Measurements from ENCODE around the gene GGA2. TPM values are rescaled to one million over a fixed set of nuclear protein-coding genes. Genes with fewer than 3 reads are reported as not detected.
"Not testable (repeated sequence)": the region's sequence is repeated elsewhere in the genome, so short reads cannot be mapped to it uniquely, and the experiment has no call there.

Gene GGA2
- total RNA-seq, 1 experiment from 2014 or later = 85.1 TPM

DNA sequence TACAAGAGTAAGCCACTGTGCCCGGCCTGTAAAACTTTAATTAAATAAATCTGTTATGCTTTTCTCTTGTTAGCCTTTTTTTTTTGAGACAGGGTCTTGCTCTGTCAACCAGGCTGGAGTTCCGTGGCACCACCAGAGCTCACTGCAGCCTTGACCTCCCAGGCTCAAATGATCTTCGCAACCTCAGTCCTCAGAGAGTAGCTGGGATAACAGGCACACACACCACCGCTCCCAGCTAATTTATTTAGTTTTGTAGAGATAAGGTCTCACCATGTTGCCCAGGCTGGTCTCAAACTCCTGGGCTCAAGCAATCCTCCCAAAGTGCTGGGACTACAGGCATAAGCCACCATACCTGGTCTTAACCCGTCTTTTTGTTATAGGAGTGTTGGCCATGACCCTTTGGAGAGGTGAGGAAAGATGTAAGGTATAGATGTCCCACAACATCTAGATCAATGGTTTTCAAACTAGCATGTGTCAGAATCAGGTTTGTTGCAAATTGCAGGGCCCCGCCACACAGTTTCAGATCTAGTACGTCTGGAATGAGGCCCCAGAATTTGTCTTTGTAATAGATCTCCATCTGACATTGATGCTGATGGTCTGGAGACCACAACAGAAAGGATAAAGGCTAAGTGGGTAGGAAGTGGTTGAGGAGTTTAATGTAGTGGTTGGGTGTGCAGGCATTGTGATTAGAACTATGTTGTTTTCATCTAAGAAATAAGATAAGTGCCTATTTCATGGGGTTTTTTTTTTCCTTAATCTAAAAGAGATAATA lies 4.3 kb upstream of the GGA2 start:
- H3F3A ChIP-seq (ENCODE audit: insufficient read depth, low read depth) = peaks cover 21% of the 10 kb centered on the region; the same call in 1 of the 2 replicates
- no peak overlapping the region for H2AFZ ChIP-seq
- ChIA-PET CTCF (no interaction called here), POLR2A (ENCODE audit: unreplicated experiment) (no interaction called here)
- H3K79me2 ChIP-seq (ENCODE audit: low read depth) = peaks cover 3% of the 10 kb centered on the region; the same call in 1 of the 2 replicates
- intact Hi-C loops (cut with micrococcal nuclease; ENCODE audit: unreplicated experiment) = no loop called here
- BruUV-seq (replicated peaks) = no TSS peak
- H3K9me3 ChIP-seq (ENCODE audit: insufficient read depth, low read depth) = no peaks in the 10 kb centered on the region
- H3K4me2 ChIP-seq = no peak overlapping the region
- H3K27me3 ChIP-seq (ENCODE audit: insufficient read depth, low read depth) = no peaks in the 10 kb centered on the region
- TF ChIP-seq, protein P1, sequence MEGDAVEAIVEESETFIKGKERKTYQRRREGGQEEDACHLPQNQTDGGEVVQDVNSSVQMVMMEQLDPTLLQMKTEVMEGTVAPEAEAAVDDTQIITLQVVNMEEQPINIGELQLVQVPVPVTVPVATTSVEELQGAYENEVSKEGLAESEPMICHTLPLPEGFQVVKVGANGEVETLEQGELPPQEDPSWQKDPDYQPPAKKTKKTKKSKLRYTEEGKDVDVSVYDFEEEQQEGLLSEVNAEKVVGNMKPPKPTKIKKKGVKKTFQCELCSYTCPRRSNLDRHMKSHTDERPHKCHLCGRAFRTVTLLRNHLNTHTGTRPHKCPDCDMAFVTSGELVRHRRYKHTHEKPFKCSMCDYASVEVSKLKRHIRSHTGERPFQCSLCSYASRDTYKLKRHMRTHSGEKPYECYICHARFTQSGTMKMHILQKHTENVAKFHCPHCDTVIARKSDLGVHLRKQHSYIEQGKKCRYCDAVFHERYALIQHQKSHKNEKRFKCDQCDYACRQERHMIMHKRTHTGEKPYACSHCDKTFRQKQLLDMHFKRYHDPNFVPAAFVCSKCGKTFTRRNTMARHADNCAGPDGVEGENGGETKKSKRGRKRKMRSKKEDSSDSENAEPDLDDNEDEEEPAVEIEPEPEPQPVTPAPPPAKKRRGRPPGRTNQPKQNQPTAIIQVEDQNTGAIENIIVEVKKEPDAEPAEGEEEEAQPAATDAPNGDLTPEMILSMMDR (conservative IDR thresholded peaks at IDR 0.05) = no peak
- TF ChIP-seq EZH2 (IDR thresholded peaks at IDR 0.05; ENCODE audit: low read depth) = no peak
- no peak overlapping the region for H3K27ac ChIP-seq
- no peak for DNase-seq
- H3K36me3 ChIP-seq (ENCODE audit: low read depth) = peaks cover 3% of the 10 kb centered on the region; the same call in 1 of the 2 replicates
- peaks cover 4% of the 10 kb centered on the region for H3K4me1 ChIP-seq (replicated peaks; ENCODE audit: insufficient read depth)
- no peaks in the 10 kb centered on the region for H4K20me1 ChIP-seq (ENCODE audit: insufficient read depth)
- H3K9me2 ChIP-seq (ENCODE audit: insufficient read depth) = no peaks in the 10 kb centered on the region
- H3K4me3 ChIP-seq = no peak overlapping the region

DNA sequence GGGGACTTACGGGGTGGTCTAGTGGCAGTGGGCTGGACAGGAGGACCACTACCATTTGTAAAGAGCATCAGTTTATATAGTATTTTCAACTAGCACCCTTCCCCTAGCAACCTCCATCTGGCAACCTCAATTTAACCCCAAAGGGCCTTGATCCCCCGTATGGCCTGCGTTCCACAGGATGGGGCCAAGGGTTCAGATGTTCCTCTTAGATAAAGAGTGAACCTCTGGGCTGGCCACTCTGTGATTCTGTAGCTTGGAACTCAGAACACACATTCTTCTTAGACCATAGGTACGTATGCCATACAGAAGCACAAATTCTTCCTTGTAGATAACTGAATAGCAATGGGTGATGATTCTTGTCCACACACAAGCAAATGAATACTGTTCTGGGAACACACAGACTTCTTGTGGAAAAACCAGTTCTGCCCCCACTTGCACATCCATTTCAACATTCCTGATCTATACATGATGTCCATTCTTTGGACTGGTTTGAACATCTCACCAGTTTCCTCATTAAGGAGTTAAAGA lies 1.9 kb upstream of the GGA2 start:
- H3K27ac ChIP-seq = no peak overlapping the region
- peaks cover 21% of the 10 kb centered on the region; the same call in 1 of the 2 replicates for H3F3A ChIP-seq (ENCODE audit: insufficient read depth, low read depth)
- H3K4me2 ChIP-seq = no peak overlapping the region
- ChIA-PET POLR2A (ENCODE audit: unreplicated experiment) (no interaction called here), CTCF (no interaction called here)
- H3K36me3 ChIP-seq (ENCODE audit: low read depth) = no peaks in the 10 kb centered on the region
- H3K4me3 ChIP-seq = no peak overlapping the region
- no peaks in the 10 kb centered on the region for H3K9me2 ChIP-seq (ENCODE audit: insufficient read depth)
- H4K20me1 ChIP-seq (ENCODE audit: insufficient read depth) = 0 out of 2 replicates have a peak, but pooled peaks cover 4% of the 10 kb centered on the region
- BruUV-seq (replicated peaks) = no TSS peak
- intact Hi-C loops (cut with micrococcal nuclease; ENCODE audit: unreplicated experiment) = no loop called here
- TF ChIP-seq, protein P1 (conservative IDR thresholded peaks at IDR 0.05) = no peak
- no peak for TF ChIP-seq EZH2 (IDR thresholded peaks at IDR 0.05; ENCODE audit: low read depth)
- no peaks in the 10 kb centered on the region for H3K9me3 ChIP-seq (ENCODE audit: insufficient read depth, low read depth)
- H2AFZ ChIP-seq = no peak overlapping the region
- H3K27me3 ChIP-seq (ENCODE audit: insufficient read depth, low read depth) = no peaks in the 10 kb centered on the region
- DNase-seq = no peak
- H3K4me1 ChIP-seq (replicated peaks; ENCODE audit: insufficient read depth) = peaks cover 15% of the 10 kb centered on the region
- peaks cover 24% of the 10 kb centered on the region for H3K79me2 ChIP-seq (ENCODE audit: low read depth)

DNA sequence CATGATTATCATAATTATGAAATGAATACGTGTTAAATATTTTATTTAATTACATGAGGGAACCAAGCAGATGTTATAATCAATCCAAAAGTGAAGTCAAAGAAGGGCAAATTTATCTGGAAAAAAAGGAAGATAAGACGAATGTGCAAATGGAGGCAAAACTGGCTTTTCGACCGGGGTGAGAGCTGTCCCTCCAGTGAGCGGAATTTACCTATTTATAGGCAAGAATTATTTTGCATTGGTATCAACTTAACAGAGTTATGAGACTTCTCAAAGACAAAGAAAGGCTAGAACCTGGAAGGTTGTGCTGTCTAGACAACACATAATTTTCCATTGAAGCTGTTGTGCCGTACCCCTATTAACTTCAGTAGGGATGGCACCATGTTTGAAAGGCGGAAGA lies 1.4 kb upstream of the GGA2 start:
- Histone ChIP-seq H3K27ac (no peak overlapping the region), H3K4me1 (replicated peaks; ENCODE audit: insufficient read depth) (peaks cover 15% of the 10 kb centered on the region), H3F3A (ENCODE audit: insufficient read depth, low read depth) (peaks cover 25% of the 10 kb centered on the region; the same call in 1 of the 2 replicates), H3K9me2 (ENCODE audit: insufficient read depth) (no peaks in the 10 kb centered on the region), H3K36me3 (ENCODE audit: low read depth) (no peaks in the 10 kb centered on the region), H2AFZ (no peak overlapping the region), H3K79me2 (ENCODE audit: low read depth) (peaks cover 29% of the 10 kb centered on the region), H4K20me1 (ENCODE audit: insufficient read depth) (peaks cover 8% of the 10 kb centered on the region), H3K9me3 (ENCODE audit: insufficient read depth, low read depth) (no peaks in the 10 kb centered on the region), H3K4me2 (no peak overlapping the region), H3K27me3 (ENCODE audit: insufficient read depth, low read depth) (no peaks in the 10 kb centered on the region), H3K4me3 (no peak overlapping the region)
- DNase-seq = no peak
- BruUV-seq (replicated peaks) = no TSS peak
- ChIA-PET POLR2A (ENCODE audit: unreplicated experiment) (no interaction called here), CTCF (no interaction called here)
- no peak for TF ChIP-seq EZH2 (IDR thresholded peaks at IDR 0.05; ENCODE audit: low read depth)
- TF ChIP-seq, protein P1 (conservative IDR thresholded peaks at IDR 0.05) = no peak
- intact Hi-C loops (cut with micrococcal nuclease; ENCODE audit: unreplicated experiment) = no loop called here

DNA sequence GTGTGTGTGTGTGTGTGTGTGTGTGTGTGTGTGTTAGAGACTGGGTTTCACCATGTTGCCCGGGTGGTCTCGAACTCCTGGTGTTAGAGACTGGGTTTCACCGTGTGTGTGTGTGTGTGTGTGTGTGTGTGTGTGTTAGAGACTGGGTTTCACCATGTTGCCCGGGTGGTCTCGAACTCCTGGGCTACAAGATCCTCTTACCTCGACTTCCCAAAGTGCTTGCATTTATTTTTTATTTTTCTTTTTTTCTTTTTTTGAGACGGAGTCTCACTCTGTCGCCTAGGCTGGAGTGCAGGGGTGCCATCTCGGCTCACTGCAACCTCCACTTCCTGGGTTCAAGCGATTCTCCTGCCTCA lies 599 bp upstream of the GGA2 start:
- DNase-seq; H3K9me3 ChIP-seq (ENCODE audit: insufficient read depth, low read depth); H3K36me3 ChIP-seq (ENCODE audit: low read depth); BruUV-seq (replicated peaks); CTCF ChIA-PET; H3K27me3 ChIP-seq (ENCODE audit: insufficient read depth, low read depth); H3K9me2 ChIP-seq (ENCODE audit: insufficient read depth); H2AFZ ChIP-seq; POLR2A ChIA-PET (ENCODE audit: unreplicated experiment); H3K27ac ChIP-seq: not testable (repeated sequence)
- Histone ChIP-seq H3K4me1 (replicated peaks; ENCODE audit: insufficient read depth) (peaks cover 15% of the 10 kb centered on the region), H3K4me3 (peak overlapping the region; percentile 69; the same call in 1 of the 2 replicates), H4K20me1 (ENCODE audit: insufficient read depth) (peaks cover 15% of the 10 kb centered on the region), H3F3A (ENCODE audit: insufficient read depth, low read depth) (peaks cover 29% of the 10 kb centered on the region; the same call in 1 of the 2 replicates), H3K4me2 (peak overlapping the region; percentile 98), H3K79me2 (ENCODE audit: low read depth) (peaks cover 37% of the 10 kb centered on the region)
- intact Hi-C loops (cut with micrococcal nuclease; ENCODE audit: unreplicated experiment) = loop anchor here (1.0 kb wide), 1 partner anchor 19 kb away; no protein-coding TSS in a partner anchor
